Measurements from ENCODE around the gene CD63.

The CD63 gene

DNA sequence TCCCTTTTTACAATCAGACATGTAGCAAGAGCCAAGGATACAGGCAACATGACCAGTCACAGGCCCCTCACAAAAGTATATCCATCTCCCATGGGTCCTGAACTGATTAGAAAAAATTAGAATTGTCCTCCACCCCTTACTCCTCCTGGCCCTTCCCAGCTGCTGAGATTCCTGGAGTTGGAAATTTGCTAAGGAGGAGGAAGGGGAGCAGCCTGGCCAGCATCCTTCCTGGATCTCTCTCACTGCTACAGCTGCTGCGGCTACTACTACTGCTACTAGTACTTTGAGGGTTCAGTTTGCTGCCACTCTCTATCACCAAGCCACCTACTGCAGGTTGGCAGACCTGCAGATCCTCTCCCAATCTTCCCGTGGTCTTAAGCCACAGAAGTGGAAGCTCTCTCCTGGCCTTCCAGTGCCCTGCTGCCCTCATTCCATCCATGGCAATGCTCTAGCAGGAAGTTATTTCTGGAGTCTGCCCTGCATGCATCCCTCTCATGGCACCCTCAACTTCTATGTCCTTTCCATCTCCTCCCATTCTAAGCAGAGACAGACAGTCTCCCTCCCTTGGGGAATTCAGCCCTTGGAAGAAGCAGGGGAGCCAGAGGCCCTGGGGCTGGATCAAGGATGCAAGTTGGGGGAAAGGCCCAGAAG is 22.1 kb downstream of the CD63 start:
- DNase-seq (ENCODE audit: low read depth in 1 of 2, low spot score in 1 of 2): no peak

DNA sequence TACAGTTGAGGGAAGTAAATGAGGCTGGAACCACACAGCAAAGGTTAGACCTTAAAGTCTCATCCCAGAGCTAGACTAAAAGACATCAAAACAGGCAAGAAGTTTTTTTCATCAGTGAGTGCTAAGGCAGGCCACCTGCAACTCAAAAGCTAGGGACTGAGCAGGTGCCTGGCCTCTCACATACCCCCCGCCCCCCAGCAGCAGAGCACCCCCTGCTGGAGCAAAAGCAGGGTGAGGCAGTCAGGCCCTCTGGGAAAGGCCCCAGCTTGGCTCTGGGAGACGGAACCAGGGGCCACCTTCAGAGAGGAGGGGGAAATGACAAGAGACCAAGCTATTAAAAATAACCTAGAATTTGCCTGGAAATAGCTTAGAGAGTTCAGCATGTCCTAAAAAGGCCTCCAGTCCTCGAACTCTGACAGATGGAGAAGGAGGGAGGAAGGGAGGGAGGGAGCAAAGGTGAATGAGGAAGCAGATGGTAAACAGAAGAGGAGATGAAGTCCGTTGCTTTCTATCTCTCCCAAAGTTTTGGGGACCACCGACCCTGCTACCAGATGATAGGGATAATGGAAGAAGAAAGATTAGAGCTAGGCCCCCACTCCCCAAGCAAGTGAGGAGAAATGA is 22.9 kb downstream of the CD63 start:
- no peak for DNase-seq (ENCODE audit: low read depth in 1 of 2, low spot score in 1 of 2)

DNA sequence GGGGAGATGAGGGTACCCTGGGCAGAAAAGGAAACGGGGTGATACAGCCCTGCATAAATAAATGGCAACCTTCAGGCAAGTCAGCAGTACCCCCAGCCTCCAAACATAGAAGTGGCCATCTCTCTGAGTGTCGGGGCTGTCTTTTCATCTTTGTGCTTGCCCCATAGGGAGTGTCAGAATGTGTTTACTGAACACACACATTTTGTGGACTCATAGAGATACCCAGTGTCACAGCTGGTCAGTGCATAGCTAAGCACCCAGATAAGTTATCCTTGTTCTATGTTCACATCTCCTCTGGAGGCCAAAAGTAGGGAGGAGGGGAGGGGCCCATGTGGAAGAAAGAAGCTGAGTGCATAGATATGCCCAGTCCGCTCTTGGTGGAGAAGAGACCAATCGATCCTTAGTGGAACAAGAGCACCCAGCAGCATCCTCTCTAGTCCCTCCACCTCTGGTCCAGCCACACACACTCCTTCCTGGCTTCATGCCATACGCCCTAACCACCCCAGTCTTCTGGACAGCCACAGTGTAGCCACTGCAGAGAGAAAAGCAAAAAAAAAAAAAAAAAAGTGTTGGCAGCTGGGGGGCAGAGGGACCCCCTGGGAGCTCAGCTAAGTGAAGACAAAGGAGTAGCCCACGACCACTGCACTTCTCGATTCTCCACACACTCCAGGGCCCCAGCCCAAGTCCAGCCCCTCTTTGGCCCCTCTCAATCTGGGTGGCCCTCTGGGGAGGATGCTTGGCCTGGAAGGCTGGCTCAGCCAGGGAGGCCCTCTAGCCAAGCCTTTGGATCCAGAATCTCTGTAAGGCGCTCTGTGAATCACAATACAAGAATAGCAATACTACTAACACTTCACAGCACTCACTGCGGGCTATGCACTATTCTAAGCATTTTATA is 23.7 kb downstream of the CD63 start:
- no peak for DNase-seq (ENCODE audit: low read depth in 1 of 2, low spot score in 1 of 2)

DNA sequence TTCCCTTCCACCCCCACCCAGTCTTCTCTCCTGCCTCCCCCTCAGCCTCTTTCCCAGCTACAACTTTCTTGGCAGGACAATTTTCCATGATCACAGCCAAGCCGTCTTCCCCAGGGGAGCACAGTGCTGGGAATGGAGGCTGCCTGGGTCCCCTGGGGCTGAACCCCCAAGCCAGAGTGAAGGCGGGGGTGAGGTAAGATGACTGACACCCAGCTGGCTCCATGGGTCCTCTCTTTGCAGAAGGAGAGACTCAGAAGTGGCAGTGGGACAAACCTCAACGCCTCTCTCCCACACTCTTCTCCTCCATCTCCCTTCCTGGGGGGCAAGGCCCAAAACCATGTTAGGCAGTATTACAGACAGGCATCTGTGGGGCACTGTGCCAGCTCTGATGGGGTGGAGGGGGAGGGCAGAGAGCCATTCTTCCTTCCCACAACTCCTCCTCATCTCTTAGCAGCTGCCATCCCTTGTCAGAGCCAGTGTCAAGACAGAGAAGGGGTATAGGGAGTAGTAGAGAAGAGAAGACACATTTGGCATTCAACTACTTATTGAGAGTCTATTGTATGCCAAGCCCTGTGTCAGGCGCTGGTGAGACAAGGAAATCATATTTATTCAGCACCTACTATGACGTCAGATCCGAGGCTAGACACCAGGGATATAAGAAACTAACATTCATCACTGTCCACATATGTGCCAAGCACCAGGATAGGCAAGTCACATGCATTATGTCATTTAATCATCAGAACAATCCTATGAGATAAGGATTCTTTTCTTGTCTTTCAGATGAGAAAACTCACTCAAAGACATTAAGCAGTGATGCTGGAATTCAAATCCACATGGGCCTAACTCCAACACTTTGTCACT is 24.7 kb downstream of the CD63 start:
- DNase-seq (ENCODE audit: low read depth in 1 of 2, low spot score in 1 of 2): no peak

DNA sequence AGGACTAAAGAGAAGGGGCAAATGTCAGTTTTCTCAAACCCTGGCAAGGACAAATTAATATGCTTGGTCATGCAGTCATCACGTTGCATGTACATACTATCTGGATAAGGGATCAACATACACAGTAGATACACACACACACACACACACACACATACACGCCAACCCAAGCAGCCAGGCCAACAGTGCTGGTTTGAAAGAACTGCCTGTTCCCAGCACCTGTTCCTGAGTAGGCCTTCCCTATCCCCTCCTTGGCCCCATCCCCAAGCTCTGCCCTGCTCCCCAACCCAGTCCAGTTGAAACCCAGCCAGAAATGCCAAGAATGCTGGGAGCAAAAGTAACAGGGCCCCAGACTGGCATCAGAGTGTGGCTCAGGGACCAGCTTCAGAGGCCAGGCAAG is 25.5 kb downstream of the CD63 start:
- DNase-seq (ENCODE audit: low read depth in 1 of 2, low spot score in 1 of 2): no peak

DNA sequence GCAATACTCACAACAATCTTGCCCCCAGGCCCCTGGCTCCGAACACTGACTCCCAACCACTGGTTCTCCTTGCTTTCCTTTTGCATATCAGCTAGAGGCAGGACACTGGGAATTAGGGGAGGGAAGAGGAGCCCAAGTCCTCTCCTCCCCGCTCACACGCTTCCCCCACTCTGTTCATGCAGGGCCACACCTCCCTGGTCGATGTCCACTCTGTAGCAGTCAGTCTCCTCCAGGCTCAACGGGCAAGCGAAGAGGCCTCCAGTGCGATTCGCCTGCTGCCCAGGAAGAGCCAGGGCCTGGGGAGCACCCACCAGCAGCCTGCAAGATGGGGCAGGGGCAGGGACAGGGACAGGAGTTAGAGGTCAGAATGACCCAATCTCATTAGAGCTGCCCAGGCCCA is 25.9 kb downstream of the CD63 start:
- DNase-seq (ENCODE audit: low read depth in 1 of 2, low spot score in 1 of 2): no peak

DNA sequence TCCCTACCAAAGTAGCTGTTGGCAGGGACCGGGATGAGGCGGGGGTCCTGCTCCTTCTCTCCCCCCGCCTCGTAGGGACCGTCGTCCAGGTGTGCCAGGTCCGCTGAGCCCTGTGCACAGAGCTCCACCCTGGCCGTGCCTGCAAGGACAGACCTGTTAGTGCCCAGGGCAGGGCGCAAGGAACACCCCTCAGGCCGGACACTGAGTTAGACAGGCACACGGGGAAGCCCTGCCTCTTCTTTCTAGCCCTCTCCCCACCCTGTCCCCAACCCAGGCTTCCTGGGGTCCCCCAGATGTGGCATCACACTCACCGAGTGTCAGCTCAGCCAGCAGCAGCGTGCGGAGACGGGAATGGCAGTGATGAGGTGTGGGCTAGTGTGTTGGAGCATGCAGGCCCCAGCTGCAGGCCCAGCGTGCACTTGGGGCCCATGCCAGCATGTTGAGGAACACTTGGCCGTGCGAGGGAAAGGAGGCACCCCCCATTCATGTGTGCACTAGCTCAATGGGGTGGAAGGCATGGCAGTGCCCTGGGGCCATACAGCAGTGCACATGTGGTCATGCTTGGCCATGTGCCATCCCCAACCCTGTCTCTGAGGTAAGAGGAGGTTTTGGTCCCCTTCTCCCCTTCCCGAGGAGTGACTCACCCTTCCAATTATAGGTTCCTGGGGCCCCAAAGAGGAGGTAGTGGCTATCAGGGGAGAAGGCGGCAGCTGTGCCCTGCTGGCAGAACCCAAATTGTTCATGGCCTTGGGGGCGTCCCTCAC is 28.4 kb downstream of the CD63 start:
- DNase-seq (ENCODE audit: low read depth in 1 of 2, low spot score in 1 of 2): no peak

DNA sequence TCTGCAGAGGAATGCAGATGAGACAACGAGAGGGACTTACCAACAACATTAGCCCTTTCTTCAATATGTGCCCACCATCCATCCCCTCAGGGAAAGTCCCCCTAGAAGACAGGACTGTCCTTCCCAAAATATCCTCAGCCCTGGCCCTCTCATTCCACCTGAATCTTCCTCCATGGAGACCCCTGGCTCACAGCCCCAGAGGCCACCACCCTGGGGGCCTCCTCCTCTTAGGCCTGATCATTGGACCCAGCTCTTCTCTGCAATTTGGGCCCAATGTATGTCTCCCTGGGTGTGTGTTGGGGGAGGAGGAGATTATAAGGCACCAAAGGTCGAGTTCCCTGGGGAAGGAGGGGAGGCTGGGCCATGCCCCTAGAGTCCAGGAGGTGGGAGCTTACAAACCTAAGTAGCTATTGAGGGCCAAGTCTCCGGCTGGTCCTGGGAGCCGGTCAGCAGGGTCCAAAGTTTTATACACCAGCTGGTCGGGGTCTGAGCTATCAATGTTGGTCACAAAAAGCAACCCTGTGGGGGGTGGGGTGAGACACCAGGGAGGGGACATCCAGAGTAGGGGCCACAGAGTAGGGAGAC is 29.2 kb downstream of the CD63 start:
- DNase-seq (ENCODE audit: low read depth in 1 of 2, low spot score in 1 of 2): no peak

DNA sequence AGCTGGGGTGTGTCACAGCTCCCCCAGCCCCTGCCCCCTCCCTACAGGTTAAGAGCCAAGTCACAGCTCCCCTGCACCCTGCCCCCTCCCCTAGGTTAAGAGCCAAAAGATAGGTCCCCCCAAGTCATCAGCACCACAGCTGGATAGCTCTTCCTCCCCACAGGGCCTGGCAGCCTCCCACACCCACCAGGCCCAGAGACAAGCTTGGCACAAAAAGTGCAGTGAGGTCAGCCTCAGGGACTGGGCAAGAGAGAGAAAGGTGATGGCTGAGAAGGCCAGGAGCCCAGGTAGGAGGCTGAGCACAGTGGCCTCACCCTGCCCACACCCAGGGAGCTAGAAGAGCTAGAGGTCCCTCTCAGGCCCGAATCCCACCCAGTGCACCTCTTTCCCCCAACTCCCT is 29.8 kb downstream of the CD63 start:
- no peak for DNase-seq (ENCODE audit: low read depth in 1 of 2, low spot score in 1 of 2)

DNA sequence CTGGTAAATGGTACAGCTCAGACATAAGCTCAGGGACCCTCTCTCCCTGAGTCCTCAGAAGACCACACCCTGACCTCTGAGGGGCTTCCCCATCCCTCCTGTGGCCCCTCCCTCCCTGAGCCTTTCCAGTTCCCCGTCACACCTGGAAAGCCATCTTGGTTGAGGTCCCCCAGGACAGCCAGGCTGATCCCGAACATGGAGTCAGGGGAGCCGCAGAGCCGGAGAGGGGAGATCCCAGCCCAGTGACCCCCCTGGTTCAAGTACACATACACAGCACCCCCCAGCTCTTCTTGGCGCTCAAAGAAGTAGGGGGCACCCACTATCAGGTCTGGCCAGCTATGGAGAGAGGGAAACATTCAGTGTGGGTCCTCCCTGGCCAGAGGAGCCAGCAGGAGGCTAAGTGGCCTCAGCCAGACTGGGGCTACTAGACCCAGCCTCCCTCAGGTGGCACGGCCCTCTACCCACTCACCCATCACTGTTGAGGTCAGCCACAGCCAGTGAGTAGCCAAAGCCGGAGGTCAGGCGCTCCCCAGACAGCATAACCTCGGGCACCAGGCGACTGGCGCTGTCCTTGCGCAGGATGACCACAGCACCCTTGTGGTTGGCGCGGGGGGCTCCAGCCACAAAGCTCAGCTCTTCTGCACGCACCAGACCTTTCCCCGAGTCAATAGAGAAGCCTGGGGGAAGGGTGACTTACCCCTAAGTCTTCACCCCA is 30.4 kb downstream of the CD63 start:
- no peak for DNase-seq (ENCODE audit: low read depth in 1 of 2, low spot score in 1 of 2)

DNA sequence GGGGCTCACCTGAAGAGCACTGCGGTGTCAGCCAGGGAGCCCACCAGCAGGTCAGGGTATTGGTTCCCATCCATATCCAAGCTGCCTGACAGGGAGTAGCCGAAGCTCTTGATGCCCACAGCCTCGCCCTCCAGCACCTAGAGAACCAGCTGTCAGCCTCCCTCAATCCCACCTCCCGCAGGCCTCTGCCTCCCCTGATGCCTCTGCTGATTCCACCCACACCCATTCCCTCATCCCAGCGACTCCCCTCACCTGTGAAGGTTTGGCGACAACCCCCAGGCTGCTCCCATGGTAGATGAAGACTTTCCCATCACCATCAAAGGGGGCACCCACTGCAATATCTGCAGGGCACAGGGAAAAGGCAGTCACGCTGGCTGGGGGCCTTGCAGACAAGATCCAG is 31.1 kb downstream of the CD63 start:
- DNase-seq (ENCODE audit: low read depth in 1 of 2, low spot score in 1 of 2): no peak

DNA sequence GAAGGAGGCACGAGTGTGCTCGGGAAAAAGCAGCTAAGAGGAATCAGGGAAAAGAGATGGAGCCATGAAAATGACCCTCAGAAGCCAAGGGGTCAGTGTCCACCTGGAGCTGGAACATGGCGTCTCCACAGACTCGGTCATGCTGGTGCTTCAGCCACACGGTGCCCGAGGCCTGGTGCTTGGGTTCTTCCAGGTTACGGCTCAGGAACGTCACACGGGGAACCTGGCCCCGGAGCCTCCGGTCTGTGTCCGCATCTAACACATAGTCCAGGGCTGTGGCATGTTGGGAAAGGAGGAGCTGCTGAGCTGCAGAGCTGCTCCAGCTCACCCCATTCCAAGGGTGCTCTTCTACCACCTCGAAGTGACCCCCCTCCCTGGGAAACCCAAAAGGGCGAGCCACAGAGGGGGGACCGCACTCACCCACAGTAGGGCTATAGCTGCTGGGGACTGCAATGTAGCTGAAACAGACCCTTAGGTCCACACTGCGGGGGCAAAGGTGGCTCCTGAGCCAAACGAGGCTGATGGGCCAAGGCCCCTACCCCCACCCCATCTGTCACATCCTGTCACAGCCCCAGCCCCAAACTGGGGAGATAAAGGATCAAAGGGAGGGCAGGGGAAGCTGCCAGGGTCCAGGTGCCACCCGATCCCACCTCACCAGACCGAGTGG is 31.9 kb downstream of the CD63 start:
- DNase-seq (ENCODE audit: low read depth in 1 of 2, low spot score in 1 of 2): no peak

DNA sequence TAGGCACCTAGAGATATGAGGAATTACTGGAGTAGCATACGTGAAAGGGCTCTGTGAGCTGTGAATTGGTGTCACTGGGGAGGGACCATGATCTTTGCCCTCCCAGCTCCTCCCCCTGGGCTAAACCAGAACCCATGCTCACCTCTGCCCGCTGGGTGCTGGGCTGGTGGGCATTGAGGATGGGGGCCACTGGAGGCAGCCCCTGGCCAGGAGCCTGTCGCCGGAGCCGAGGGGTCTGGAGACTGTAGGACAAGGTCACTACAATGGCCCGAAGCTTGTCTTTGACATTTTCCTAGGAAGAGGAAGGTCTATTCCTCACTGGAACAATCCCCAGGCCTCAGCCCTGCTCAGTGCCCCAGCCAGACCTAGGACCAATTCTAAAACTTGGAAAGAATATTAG is 32.7 kb downstream of the CD63 start:
- no peak for DNase-seq (ENCODE audit: low read depth in 1 of 2, low spot score in 1 of 2)

DNA sequence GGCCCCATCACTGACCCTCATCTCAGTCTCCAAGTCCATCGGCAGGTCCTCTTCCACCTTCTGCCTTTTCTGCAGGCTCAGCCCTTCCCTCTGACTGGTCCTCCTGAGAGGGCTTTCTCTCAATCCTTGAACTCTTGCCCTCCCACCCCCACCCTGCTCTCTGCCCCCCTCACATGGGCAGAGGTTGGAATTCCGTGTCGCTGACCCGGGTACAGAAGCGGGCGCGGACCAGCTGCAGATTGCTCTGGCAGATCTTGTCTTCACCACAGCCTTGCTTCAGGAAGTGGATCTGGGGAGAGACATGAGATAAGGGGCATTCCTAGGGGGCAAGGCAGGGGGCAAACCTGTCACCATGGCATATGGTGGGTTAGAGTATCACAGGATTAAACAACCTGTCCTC is 33.5 kb downstream of the CD63 start:
- no peak for DNase-seq (ENCODE audit: low read depth in 1 of 2, low spot score in 1 of 2)

DNA sequence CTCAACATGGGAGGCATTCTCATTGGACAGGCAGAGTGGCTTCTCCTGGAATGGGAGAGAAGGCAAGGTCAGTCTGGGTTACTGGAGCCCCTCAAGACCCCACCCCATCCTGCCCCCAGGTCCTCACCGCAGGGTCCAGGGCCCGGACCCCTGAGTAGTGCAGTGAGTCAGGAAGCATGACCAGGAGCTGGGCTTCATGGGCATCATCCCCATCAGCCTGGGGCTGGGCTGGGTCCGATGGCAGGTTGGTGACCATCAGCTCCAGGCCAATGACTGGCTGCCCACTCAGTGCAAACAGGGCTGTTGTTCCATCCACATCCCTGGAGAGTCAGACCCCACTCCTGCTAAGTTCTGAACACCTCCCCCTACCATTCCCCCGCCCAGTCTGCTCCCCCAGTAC is 34.2 kb downstream of the CD63 start:
- no peak for DNase-seq (ENCODE audit: low read depth in 1 of 2, low spot score in 1 of 2)

DNA sequence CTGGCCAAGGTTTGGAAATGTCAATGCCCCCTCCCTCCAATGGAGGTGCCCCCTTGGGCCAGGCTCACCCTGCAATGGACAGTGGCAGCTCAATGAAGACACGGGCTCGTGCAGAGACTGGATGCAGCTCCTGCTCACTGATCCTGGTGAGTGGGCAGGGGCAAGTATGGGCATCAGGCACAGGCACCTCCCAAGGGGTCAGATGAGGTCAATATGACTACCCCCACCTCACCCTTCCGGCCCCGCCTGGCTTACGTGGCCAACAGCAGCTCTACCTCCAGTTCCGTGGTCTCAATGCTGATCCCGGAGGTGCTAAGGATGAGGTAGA is 34.7 kb downstream of the CD63 start:
- DNase-seq (ENCODE audit: low read depth in 1 of 2, low spot score in 1 of 2): no peak

DNA sequence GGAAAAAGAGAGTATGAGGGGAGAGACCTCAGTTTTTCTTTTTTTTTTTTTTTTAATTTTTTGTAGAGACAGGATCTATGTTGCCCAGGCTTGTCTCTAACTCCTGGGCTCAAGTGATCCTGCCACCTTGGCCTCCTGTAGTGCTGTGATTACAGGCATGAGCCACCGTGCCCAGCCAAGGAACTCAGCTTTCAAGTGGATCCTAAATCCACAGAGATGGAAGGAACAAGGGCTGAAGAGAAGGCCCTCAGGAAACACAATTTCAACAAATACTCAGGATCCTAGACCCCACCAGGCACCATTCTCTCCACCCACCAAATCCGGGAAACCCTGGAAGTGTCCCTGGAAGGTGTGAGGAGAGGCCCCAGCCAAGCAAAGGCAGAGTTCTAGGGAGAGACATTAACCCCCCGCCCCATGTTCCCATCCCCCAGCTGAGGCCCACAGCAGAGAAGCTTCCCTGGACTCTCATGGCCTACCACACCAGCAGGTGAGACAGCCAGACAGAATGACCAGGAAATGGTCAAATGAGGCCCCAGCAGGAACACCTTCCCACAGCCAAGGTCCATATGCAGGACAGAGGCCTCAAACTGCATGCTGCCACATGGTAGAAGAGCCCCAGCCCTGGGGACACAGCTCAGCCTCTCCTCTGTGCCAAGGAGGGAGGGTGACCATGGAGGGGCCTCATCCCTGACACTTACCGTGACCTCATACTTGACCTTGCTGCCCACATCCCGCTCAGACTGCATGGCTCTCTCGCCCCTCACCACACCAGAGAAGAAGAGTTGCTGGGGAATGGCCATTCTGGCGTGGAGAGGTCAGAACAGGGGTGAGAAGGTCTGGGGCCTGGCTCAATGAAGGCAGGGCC is 35.3 kb downstream of the CD63 start:
- no peak for DNase-seq (ENCODE audit: low read depth in 1 of 2, low spot score in 1 of 2)

DNA sequence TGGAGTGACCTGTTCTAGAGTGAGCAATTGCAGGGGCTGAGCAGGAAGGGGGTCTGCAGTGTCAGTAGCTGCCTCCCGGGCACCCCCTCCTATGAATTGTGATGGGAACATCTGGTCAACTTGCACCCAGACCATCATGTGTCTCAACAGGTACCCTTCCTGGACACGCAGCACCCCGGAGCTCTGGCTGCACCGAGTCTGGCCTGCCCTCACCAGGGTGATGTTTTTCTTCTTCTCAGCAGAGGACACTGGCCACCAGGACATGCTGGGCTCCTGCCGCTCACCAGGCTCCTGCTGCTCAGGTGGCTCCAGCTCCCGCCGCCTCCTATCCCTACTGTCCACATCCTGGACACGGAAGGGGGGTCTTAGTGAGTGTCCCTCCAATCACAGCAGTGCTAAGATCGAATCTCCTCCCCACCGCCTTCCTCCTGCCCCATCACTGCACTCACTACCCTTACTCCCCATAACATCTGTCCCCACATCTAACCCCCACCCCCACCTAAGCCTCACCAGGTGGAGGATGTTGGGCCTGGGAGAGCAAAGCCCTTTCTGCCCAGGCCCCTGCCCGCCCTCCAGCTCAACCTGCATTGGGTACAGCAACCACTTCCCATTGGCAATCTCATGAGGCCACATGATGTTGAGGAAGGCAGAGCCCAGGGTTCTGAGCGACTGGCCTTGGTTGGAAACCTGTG is 36.0 kb downstream of the CD63 start:
- no peak for DNase-seq (ENCODE audit: low read depth in 1 of 2, low spot score in 1 of 2)
